ENCODE data around the gene NTMT1.
"Not testable (repeated sequence)": the region's sequence is repeated elsewhere in the genome, so short reads cannot be mapped to it uniquely, and the experiment has no call there.

Gene NTMT1

GRCh38 chr9:129653823-129654553 lies 28.0 kb downstream of the NTMT1 start:
- no peak for DNase-seq (ENCODE audit: low spot score)
- Mint-ChIP-seq H3K36me3 (ENCODE audit: low read depth) (no peaks in the 10 kb centered on the region), H3K27me3 (ENCODE audit: low read depth) (peaks cover 2% of the 10 kb centered on the region), H3K4me1 (ENCODE audit: low read depth) (no peaks in the 10 kb centered on the region), H3K9me3 (no peaks in the 10 kb centered on the region), H3K4me3 (no peak overlapping the region), H3K27ac (no peak overlapping the region)

- Mint-ChIP-seq H3K36me3 (ENCODE audit: low read depth) (no peaks in the 10 kb centered on the region), H3K4me3 (no peak overlapping the region), H3K27me3 (ENCODE audit: low read depth) (peaks cover 2% of the 10 kb centered on the region), H3K4me1 (ENCODE audit: low read depth) (no peaks in the 10 kb centered on the region), H3K9me3 (no peaks in the 10 kb centered on the region), H3K27ac (no peak overlapping the region)
- DNase-seq (ENCODE audit: low spot score): no peak
These were observed 28.6 kb downstream of the NTMT1 start for GRCh38 chr9:129654554-129655040.

- H3K36me3 Mint-ChIP-seq (ENCODE audit: low read depth): no peaks in the 10 kb centered on the region
- no peak for DNase-seq (ENCODE audit: low spot score)
- H3K27ac Mint-ChIP-seq: no peak overlapping the region
- no peaks in the 10 kb centered on the region for H3K4me1 Mint-ChIP-seq (ENCODE audit: low read depth)
- H3K27me3 Mint-ChIP-seq (ENCODE audit: low read depth): peaks cover 2% of the 10 kb centered on the region
- no peak overlapping the region for H3K4me3 Mint-ChIP-seq
- no peaks in the 10 kb centered on the region for H3K9me3 Mint-ChIP-seq
These were observed 29.2 kb downstream of the NTMT1 start for GRCh38 chr9:129655154-129655553.

GRCh38 chr9:129655696-129656095 lies 29.7 kb downstream of the NTMT1 start:
- H3K36me3 Mint-ChIP-seq (ENCODE audit: low read depth): no peaks in the 10 kb centered on the region
- no peaks in the 10 kb centered on the region for H3K9me3 Mint-ChIP-seq
- H3K27ac Mint-ChIP-seq: no peak overlapping the region
- peaks cover 2% of the 10 kb centered on the region for H3K27me3 Mint-ChIP-seq (ENCODE audit: low read depth)
- no peak overlapping the region for H3K4me3 Mint-ChIP-seq
- no peak for DNase-seq (ENCODE audit: low spot score)
- no peaks in the 10 kb centered on the region for H3K4me1 Mint-ChIP-seq (ENCODE audit: low read depth)

GRCh38 chr9:129656795-129657390 lies 30.9 kb downstream of the NTMT1 start:
- Mint-ChIP-seq H3K4me3 (no peak overlapping the region), H3K36me3 (ENCODE audit: low read depth) (no peaks in the 10 kb centered on the region), H3K27me3 (ENCODE audit: low read depth) (peaks cover 2% of the 10 kb centered on the region), H3K27ac (no peak overlapping the region), H3K4me1 (ENCODE audit: low read depth) (no peaks in the 10 kb centered on the region), H3K9me3 (no peaks in the 10 kb centered on the region)
- no peak for DNase-seq (ENCODE audit: low spot score)

GRCh38 chr9:129661029-129661428 lies 35.1 kb downstream of the NTMT1 start:
- no peak for DNase-seq (ENCODE audit: low spot score)
- Mint-ChIP-seq H3K27me3 (ENCODE audit: low read depth) (peaks cover 14% of the 10 kb centered on the region), H3K4me1 (ENCODE audit: low read depth) (peaks cover 4% of the 10 kb centered on the region), H3K27ac (no peak overlapping the region), H3K9me3 (no peaks in the 10 kb centered on the region), H3K36me3 (ENCODE audit: low read depth) (no peaks in the 10 kb centered on the region), H3K4me3 (no peak overlapping the region)

GRCh38 chr9:129662239-129662638 lies 36.3 kb downstream of the NTMT1 start:
- not testable (repeated sequence) for H3K27ac Mint-ChIP-seq; H3K9me3 Mint-ChIP-seq; DNase-seq (ENCODE audit: low spot score); H3K4me3 Mint-ChIP-seq; H3K4me1 Mint-ChIP-seq (ENCODE audit: low read depth); H3K36me3 Mint-ChIP-seq (ENCODE audit: low read depth)
- H3K27me3 Mint-ChIP-seq (ENCODE audit: low read depth): peaks cover 20% of the 10 kb centered on the region

GRCh38 chr9:129664746-129665388 lies 38.9 kb downstream of the NTMT1 start:
- H3K36me3 Mint-ChIP-seq (ENCODE audit: low read depth): no peaks in the 10 kb centered on the region

GRCh38 chr9:129665389-129665775 lies 39.4 kb downstream of the NTMT1 start, which contains the start of gene PRRX2:
PRRX2 (plus strand) TSS chr9:129665647; CDS start chr9:129665868, 221 bp downstream.
- Mint-ChIP-seq H3K4me1 (ENCODE audit: low read depth) (peaks cover 5% of the 10 kb centered on the region), H3K27me3 (ENCODE audit: low read depth) (peaks cover 21% of the 10 kb centered on the region), H3K36me3 (ENCODE audit: low read depth) (no peaks in the 10 kb centered on the region), H3K9me3 (no peaks in the 10 kb centered on the region), H3K27ac (no peak within 1 kb of the TSS), H3K4me3 (peak within 1 kb of the TSS; percentile 82)
- peak; percentile 47 for DNase-seq (ENCODE audit: low spot score)

More at GRCh38 chr9:129664746-129665388, 38.9 kb downstream of the NTMT1 start:
- Mint-ChIP-seq H3K4me3 (peak overlapping the region; percentile 82), H3K27ac (no peak overlapping the region), H3K4me1 (ENCODE audit: low read depth) (peaks cover 5% of the 10 kb centered on the region), H3K27me3 (ENCODE audit: low read depth) (peaks cover 21% of the 10 kb centered on the region), H3K9me3 (no peaks in the 10 kb centered on the region)
- DNase-seq (ENCODE audit: low spot score): no peak

- Mint-ChIP-seq H3K9me3 (no peaks in the 10 kb centered on the region), H3K4me3 (no peak overlapping the region), H3K4me1 (ENCODE audit: low read depth) (peaks cover 5% of the 10 kb centered on the region), H3K36me3 (ENCODE audit: low read depth) (no peaks in the 10 kb centered on the region), H3K27ac (no peak overlapping the region), H3K27me3 (ENCODE audit: low read depth) (peaks cover 21% of the 10 kb centered on the region)
- DNase-seq (ENCODE audit: low spot score): no peak
These were observed 40.0 kb downstream of the NTMT1 start for GRCh38 chr9:129665814-129666520.

GRCh38 chr9:129666575-129666974 lies 40.6 kb downstream of the NTMT1 start:
- peaks cover 5% of the 10 kb centered on the region for H3K4me1 Mint-ChIP-seq (ENCODE audit: low read depth)
- no peak overlapping the region for H3K27ac Mint-ChIP-seq
- no peak for DNase-seq (ENCODE audit: low spot score)
- H3K9me3 Mint-ChIP-seq: no peaks in the 10 kb centered on the region
- peaks cover 21% of the 10 kb centered on the region for H3K27me3 Mint-ChIP-seq (ENCODE audit: low read depth)
- no peaks in the 10 kb centered on the region for H3K36me3 Mint-ChIP-seq (ENCODE audit: low read depth)
- H3K4me3 Mint-ChIP-seq: no peak overlapping the region

- Mint-ChIP-seq H3K4me1 (ENCODE audit: low read depth) (peaks cover 5% of the 10 kb centered on the region), H3K4me3 (no peak overlapping the region), H3K9me3 (no peaks in the 10 kb centered on the region), H3K36me3 (ENCODE audit: low read depth) (no peaks in the 10 kb centered on the region), H3K27me3 (ENCODE audit: low read depth) (peaks cover 21% of the 10 kb centered on the region), H3K27ac (peak overlapping the region; percentile 70)
- DNase-seq (ENCODE audit: low spot score): no peak
These were observed 41.4 kb downstream of the NTMT1 start for GRCh38 chr9:129667378-129667777.

- no peak for DNase-seq (ENCODE audit: low spot score)
- H3K4me1 Mint-ChIP-seq (ENCODE audit: low read depth): peaks cover 5% of the 10 kb centered on the region
- no peak overlapping the region for H3K4me3 Mint-ChIP-seq
- H3K9me3 Mint-ChIP-seq: no peaks in the 10 kb centered on the region
- no peak overlapping the region for H3K27ac Mint-ChIP-seq
- no peaks in the 10 kb centered on the region for H3K36me3 Mint-ChIP-seq (ENCODE audit: low read depth)
- peaks cover 21% of the 10 kb centered on the region for H3K27me3 Mint-ChIP-seq (ENCODE audit: low read depth)
These were observed 41.9 kb downstream of the NTMT1 start for GRCh38 chr9:129667850-129668249.

Data from T-helper 2 cell treated with Interferon-gamma antibody and Interleukin-4, amounts not matched to agents 5 μg/mL and 100 μg/mL, for 36 hours (primary cell).